HepG2 (cell line): ENCODE data around the gene KXD1. TPM values are rescaled to one million over a fixed set of nuclear protein-coding genes. Genes with fewer than 3 reads are reported as not detected.
"Not testable (repeated sequence)": the region's sequence is repeated elsewhere in the genome, so short reads cannot be mapped to it uniquely, and the experiment has no call there.

ENCODE experiments used
- ATAC-seq: fragments of 200-7000 bp; cut with Tn5 transposase; 3 replicates; pipeline ENCODE4 v1.9.1; 2020; ENCODE audit warnings: mild to moderate bottlenecking, moderate library complexity
- BruUV-seq: library from RNA; stranded (reverse); fragments of 400-500 nt; replicated peaks from 2 replicates; lab custom pipeline; 2021; lab: Mats Ljungman, UMichigan
- CTCF ChIA-PET: fragments of 300-600 bp; formaldehyde crosslinking; extraction: SDS; loops from one replicate; lab custom pipeline; 2021; ENCODE audit warnings: low total read pairs, inconsistent platforms, low intra/inter-chr PET ratio; lab: Yijun Ruan, JAX
- POLR2A ChIA-PET: fragments of 350-600 bp; sonication (Branson Sonifier 250); formaldehyde crosslinking; loops from one replicate; lab custom pipeline; 2020; ENCODE audit warnings: antibody characterized with exemption, inconsistent platforms; lab: Yijun Ruan, JAX
- DNase-seq: peaks from one replicate; pipeline ENCODE4 v3.0.0-alpha.2; 2015; ENCODE audit warnings: low spot score
- FAIRE-seq: peaks from 3 replicates; lab custom pipeline; 2011; peaks lifted over from hg19 to GRCh38; lab: Jason Lieb, UNC
- H2AFZ ChIP-seq: one replicate; pipeline ENCODE4 v1.6.1; 2011; ENCODE audit warnings: low read length, inconsistent platforms
- H3K27ac ChIP-seq: fragments of 300-600 bp; 3 replicates; pipeline ENCODE4 v1.8.0; 2011; ENCODE audit warnings: mixed run types, mild to moderate bottlenecking, mixed read lengths, low read length, inconsistent platforms; ENCODE audit not compliant: insufficient read depth; ENCODE audit errors: extremely low read length
- H3K27me3 ChIP-seq, 2 experiments: fragments of 200-600 bp in 1 of 2; 2 replicates in 1 of 2; 3 replicates in 1 of 2; pipeline versions ENCODE4 v1.6.0 to v1.8.0; 2011; ENCODE audit warnings: low read length in 2 of 2, mild to moderate bottlenecking in 2 of 2, moderate library complexity in 2 of 2, inconsistent platforms in 1 of 2; ENCODE audit not compliant: insufficient read depth in 2 of 2, control insufficient read depth in 1 of 2
- H3K36me3 ChIP-seq, 2 experiments: fragments of 200-600 bp in 1 of 2; replicated peaks in 1 of 2; 2 replicates in 1 of 2; 3 replicates in 1 of 2; pipeline versions ENCODE4 v1.5.1 to v1.8.0; 2011; ENCODE audit warnings: low read length in 2 of 2, inconsistent platforms in 1 of 2; ENCODE audit not compliant: insufficient read depth in 2 of 2, control insufficient read depth in 1 of 2
- H3K4me1 ChIP-seq: 2 replicates; pipeline ENCODE4 v1.5.1; 2012; ENCODE audit warnings: low read length, inconsistent platforms; ENCODE audit not compliant: insufficient read depth
- H3K4me2 ChIP-seq: 2 replicates; pipeline ENCODE4 v1.6.0; 2011; ENCODE audit warnings: low read depth, low read length, inconsistent platforms
- H3K4me3 ChIP-seq, 3 experiments: fragments of 200-600 bp in 1 of 3; sonication (generic), shearing (Covaris generic) in 1 of 3; replicated peaks in 1 of 3; 2 replicates each; pipeline ENCODE4 v1.5.1; 2011 to 2016; ENCODE audit warnings: low read length in 3 of 3, inconsistent platforms in 2 of 3, low read depth in 2 of 3, mild to moderate bottlenecking in 2 of 3, control low read depth in 1 of 3, mixed read lengths in 1 of 3; ENCODE audit not compliant: insufficient read depth in 1 of 3
- H3K79me2 ChIP-seq: one replicate; pipeline ENCODE4 v1.6.1; 2011; ENCODE audit warnings: low read length, inconsistent platforms; ENCODE audit not compliant: insufficient read depth
- H3K9ac ChIP-seq: 2 replicates; pipeline ENCODE4 v1.6.0; 2011; ENCODE audit warnings: mild to moderate bottlenecking, low read depth, low read length, inconsistent platforms; ENCODE audit not compliant: insufficient read depth
- H3K9me3 ChIP-seq: 2 replicates; pipeline ENCODE4 v1.5.1; 2012; ENCODE audit warnings: mild to moderate bottlenecking, low read length
- H4K20me1 ChIP-seq: 2 replicates; pipeline ENCODE4 v1.6.0; 2011; ENCODE audit warnings: inconsistent platforms, mild to moderate bottlenecking, low read length, moderate library complexity; ENCODE audit not compliant: insufficient read depth
- AGO2 ChIP-seq: fragments of 200-400 bp; formaldehyde crosslinking; optimal IDR thresholded peaks from 2 replicates; pipeline ENCODE3; 2017; ENCODE audit warnings: mild to moderate bottlenecking, low read depth, low read length, moderate library complexity
- NFE2 ChIP-seq: sonication (generic); formaldehyde crosslinking; IDR thresholded peaks from 2 replicates; pipeline ENCODE4 v1.4.0; 2020; ENCODE audit warnings: missing genetic modification reagents
- RBFOX2 ChIP-seq: fragments of 200-400 bp; formaldehyde crosslinking; IDR thresholded peaks from 2 replicates; pipeline ENCODE4 v1.6.1; 2017; ENCODE audit warnings: low read depth, mild to moderate bottlenecking, low read length
- ZKSCAN1 ChIP-seq: fragments of 150-350 bp; IDR thresholded peaks from 2 replicates; pipeline ENCODE4 v1.6.1; 2014; ENCODE audit warnings: low read length
- WGBS: methylation state at CpG from one replicate; pipeline ENCODE4 v1.1.6; 2017; ENCODE audit warnings: low lambda C conversion rate; 5-methylcytosine and 5-hydroxymethylcytosine counted together
- in situ Hi-C: cut with HindIII; loops from 2 replicates; pipeline ENCODE4 v1.10.0; 2017; ENCODE audit warnings: low pct_unique_long_range_greater_than_20kb; ENCODE audit not compliant: extremely low pct_ligation_motif_present
- intact Hi-C: fragments of 100-400 bp; cut with micrococcal nuclease; formaldehyde crosslinking; loops from one replicate; pipeline ENCODE4 v1.10.0; 2022; ENCODE audit not compliant: unreplicated experiment
- polyA plus RNA-seq, 8 experiments: library from polyadenylated mRNA; depleted of rRNA in 3 of 8; stranded (reverse) in 7 of 8; unstranded in 1 of 8; fragments of >200 nt; fragmentation: Illumina TruSeq in 4 of 8; extraction: Trizol in 4 of 8; gene quantifications; 2 replicates each; pipeline versions ENCODE4 v1.2.1 to v1.2.3, GENCODE V29; 2011 to 2016; ENCODE audit warnings: low read depth in 4 of 8, missing spikeins in 1 of 8, mixed read lengths in 1 of 8; ENCODE audit not compliant: insufficient read depth in 1 of 8
- total RNA-seq, 5 experiments: library from RNA; depleted of rRNA; stranded (reverse); fragments of >200 nt; fragmentation: Illumina TruSeq; extraction: Trizol; gene quantifications; 2 replicates each; pipeline ENCODE4 v1.2.3, GENCODE V29; 2016; ENCODE audit warnings: low read depth in 1 of 5

Gene KXD1
- total and polyA plus RNA-seq, 2 of the 13 experiments (the other 11 are each of a cell fraction or from before 2014, with no cell fraction given) = 44.6 to 143 TPM

DNA sequence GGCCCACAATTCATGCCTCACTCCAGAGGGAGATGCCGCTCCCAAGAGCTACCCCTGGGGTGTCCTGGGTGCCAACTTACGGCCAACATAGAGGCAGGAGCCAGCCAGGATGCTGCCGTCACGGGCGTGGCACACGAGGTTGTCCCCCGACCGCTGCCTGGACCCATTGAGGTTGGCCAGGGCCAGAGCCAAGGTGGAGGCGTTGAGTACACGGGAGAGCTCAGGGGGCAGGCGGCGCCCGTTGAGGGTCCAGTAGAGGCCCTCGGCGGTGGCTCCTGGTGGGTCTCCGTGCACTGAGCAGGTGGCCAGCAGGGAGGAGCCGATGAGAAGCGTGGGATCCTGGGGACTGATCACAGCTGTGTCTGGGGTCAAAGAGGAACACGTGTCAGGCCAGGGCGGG lies 41.8 kb downstream of the KXD1 start:
- no TSS peak for BruUV-seq
- ATAC-seq = no peak
- H3K36me3 ChIP-seq = peaks cover 20 to 49% of the 10 kb centered on the region in 2 experiments; a peak in 4 of 5 replicates
- in situ Hi-C loops (no loop called here), intact Hi-C loops (no loop called here)
- no peaks in the 10 kb centered on the region for H3K9me3 ChIP-seq
- peaks cover 17% of the 10 kb centered on the region for H4K20me1 ChIP-seq
- H3K9ac ChIP-seq = no peak overlapping the region
- DNase-seq = no peak
- no peak overlapping the region for H2AFZ ChIP-seq
- H3K4me1 ChIP-seq = peaks cover 17% of the 10 kb centered on the region
- no peaks in the 10 kb centered on the region for H3K27me3 ChIP-seq
- no peak overlapping the region for H3K4me3 ChIP-seq
- ChIA-PET POLR2A (no interaction called here), CTCF (no interaction called here)
- H3K79me2 ChIP-seq = peaks cover 20% of the 10 kb centered on the region
- H3K4me2 ChIP-seq = no peak overlapping the region
- TF ChIP-seq RBFOX2 (0 out of 2 replicates have a peak, but pooled peaks have one; percentile 25), NFE2 (CRISPR knock-in tag) (no peak), AGO2 (peak; percentile 66)
- H3K27ac ChIP-seq = no peak overlapping the region
- no peak for FAIRE-seq
- WGBS = 95% methylated on average over 18 of the region's 20 CpGs

DNA sequence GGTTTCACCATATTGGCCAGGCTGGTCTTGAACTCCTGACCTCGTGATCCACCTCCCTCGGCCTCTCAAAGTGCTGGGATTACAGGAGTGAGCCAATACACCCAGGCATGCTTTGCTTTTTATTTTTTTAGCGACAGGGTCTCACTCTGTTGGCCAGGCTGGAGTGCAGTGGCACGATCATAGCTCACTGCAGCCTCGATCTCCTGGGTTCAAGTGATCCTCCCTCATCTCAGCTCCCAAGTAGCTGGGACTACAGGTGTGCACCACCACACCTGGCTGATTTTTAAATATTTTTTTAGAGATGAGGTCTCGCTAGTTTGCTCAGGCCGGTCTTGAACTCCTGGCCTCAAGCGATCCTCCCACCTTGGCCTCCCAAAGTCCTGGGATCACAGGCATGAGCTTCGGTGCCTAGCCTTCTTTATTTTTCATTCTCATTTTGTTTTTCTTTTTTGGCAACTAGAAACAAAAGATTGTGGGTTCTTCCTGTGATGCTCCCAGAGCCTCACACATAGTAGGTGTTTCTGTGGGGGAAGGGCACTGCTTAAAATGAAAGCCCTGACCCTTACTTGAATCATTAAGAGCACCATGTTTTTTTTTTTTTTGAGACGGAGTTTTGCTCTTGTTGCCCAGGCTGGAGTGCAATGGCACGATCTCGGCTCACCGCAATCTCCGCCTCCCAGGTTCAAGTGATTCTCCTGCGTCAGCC lies 43.2 kb downstream of the KXD1 start:
- intact Hi-C loops, H3K27ac ChIP-seq, DNase-seq, BruUV-seq: not testable (repeated sequence)
- 0 out of 2 replicates have a peak, but pooled peaks have one; percentile 64 for TF ChIP-seq ZKSCAN1
- TF ChIP-seq, all 625 proteins: peak for 1; not testable (repeated sequence) for 624
- H3K9me3 ChIP-seq, in situ Hi-C loops, FAIRE-seq, H2AFZ ChIP-seq, ATAC-seq, CTCF ChIA-PET, POLR2A ChIA-PET, H3K4me3 ChIP-seq, H3K27me3 ChIP-seq, H3K4me2 ChIP-seq, H3K9ac ChIP-seq: not testable (repeated sequence)
- WGBS = 97% methylated on average over 15 of the region's 15 CpGs
- Histone ChIP-seq H3K36me3 (peaks cover 17 to 42% of the 10 kb centered on the region in 2 experiments; a peak in 4 of 5 replicates), H3K79me2 (peaks cover 34% of the 10 kb centered on the region), H4K20me1 (peaks cover 28% of the 10 kb centered on the region), H3K4me1 (peaks cover 28% of the 10 kb centered on the region)
